Transverse colon (tissue), 4 donors: ENCODE results near the gene FAM107B.

Experiments used
- EP300 ChIP-seq: sonication (generic); formaldehyde crosslinking; IDR thresholded peaks from one replicate; pipeline ENCODE4 v1.6.1; 2017; ENCODE audit warnings: antibody characterized with exemption, low read depth
- POLR2A ChIP-seq: fragments of 450-650 bp; IDR thresholded peaks from one replicate; pipeline ENCODE4 v1.6.1; 2016; ENCODE audit warnings: antibody characterized with exemption, mild to moderate bottlenecking, moderate library complexity
- POLR2AphosphoS5 ChIP-seq, 3 donors: sonication (generic); formaldehyde crosslinking; IDR thresholded peaks; one replicate each; pipeline ENCODE4 v1.6.1; 2016; ENCODE audit warnings: antibody characterized with exemption in 3 of 3
- TF ChIP-seq, protein P1 (sequence below), 5 experiments: fragments of 200-600 bp in 3 of 5; fragments of 450-650 bp in 2 of 5; sonication (generic) in 3 of 5; IDR thresholded peaks; 1 replicate in 2 of 5; 2 replicates in 3 of 5; pipeline ENCODE4 v1.5.1; 2016 to 2017; ENCODE audit warnings: antibody characterized with exemption in 5 of 5, inconsistent platforms in 3 of 5, mild to moderate bottlenecking in 2 of 5, moderate library complexity in 1 of 5

DNA sequence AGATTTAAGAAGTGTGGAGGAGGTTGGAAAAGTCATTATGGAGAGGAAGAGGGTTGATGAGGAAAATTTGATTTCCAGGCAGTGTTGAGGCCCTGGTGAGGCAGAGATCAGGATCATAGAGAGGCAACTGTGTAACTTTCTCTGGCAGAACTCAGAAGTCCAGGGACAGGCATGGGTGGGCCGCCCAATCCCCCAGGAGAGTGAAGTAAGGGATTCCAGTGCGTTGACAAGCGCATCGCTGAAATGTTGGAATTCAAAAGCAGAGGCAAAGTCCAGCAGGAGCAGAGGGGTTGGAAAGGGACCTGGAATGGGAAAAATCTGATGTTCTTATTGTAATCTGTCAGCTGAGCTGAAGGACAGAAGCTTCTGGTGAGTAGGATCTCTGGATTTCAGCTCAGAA is 207.3 kb downstream of the FAM107B start:
- TF ChIP-seq, protein P1, sequence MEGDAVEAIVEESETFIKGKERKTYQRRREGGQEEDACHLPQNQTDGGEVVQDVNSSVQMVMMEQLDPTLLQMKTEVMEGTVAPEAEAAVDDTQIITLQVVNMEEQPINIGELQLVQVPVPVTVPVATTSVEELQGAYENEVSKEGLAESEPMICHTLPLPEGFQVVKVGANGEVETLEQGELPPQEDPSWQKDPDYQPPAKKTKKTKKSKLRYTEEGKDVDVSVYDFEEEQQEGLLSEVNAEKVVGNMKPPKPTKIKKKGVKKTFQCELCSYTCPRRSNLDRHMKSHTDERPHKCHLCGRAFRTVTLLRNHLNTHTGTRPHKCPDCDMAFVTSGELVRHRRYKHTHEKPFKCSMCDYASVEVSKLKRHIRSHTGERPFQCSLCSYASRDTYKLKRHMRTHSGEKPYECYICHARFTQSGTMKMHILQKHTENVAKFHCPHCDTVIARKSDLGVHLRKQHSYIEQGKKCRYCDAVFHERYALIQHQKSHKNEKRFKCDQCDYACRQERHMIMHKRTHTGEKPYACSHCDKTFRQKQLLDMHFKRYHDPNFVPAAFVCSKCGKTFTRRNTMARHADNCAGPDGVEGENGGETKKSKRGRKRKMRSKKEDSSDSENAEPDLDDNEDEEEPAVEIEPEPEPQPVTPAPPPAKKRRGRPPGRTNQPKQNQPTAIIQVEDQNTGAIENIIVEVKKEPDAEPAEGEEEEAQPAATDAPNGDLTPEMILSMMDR (IDR thresholded peaks at IDR 0.05) = no peak
- no peak for TF ChIP-seq POLR2A
- no peak for TF ChIP-seq POLR2AphosphoS5 (IDR thresholded peaks at IDR 0.05)
- TF ChIP-seq EP300 = no peak
